Measurements from ENCODE around the gene RACK1. TPM values are rescaled to one million over a fixed set of nuclear protein-coding genes. Genes with fewer than 3 reads are reported as not detected.

RACK1 gene
- total and polyA plus RNA-seq, 3 experiments from 2014 or later, result 1,821 to 2,398 (median 2,341) TPM

GRCh38 chr5:181204113-181204825 lies 39.4 kb downstream of the RACK1 start:
- Histone ChIP-seq H3K27ac (ENCODE audit: low read depth, low read length) (no peak overlapping the region), H3K4me3 (ENCODE audit: low read length) (peak overlapping the region; percentile 69), H3K4me1 (ENCODE audit: insufficient read depth, low read length) (peaks cover 25% of the 10 kb centered on the region), H3K27me3 (ENCODE audit: insufficient read depth, low read length, poor library complexity, severe bottlenecking) (no peaks in the 10 kb centered on the region), H3K9me3 (ENCODE audit: low read length) (no peaks in the 10 kb centered on the region), H3K36me3 (ENCODE audit: insufficient read depth, low read length) (no peaks in the 10 kb centered on the region)
- DNase-seq, result peak in 1 of 5 donors; percentile 29
- Mint-ChIP-seq H3K27me3 (peaks cover 6 to 24% of the 10 kb centered on the region in 2 donors), H3K27ac (peak overlapping the region in 6 of 8 donors; percentile 31 to 88 (median 65)), H3K4me3 (peak overlapping the region; percentile 83 to 95 (median 90)), H3K9me3 (peaks cover 0 to 9% (median 4%) of the 10 kb centered on the region in 5 donors), H3K4me1 (peaks cover 30 to 38% (median 34%) of the 10 kb centered on the region in 3 donors), H3K36me3 (peaks cover 0 to 10% (median 0%) of the 10 kb centered on the region in 3 donors)
- ChIA-PET POLR2A (interaction anchor here (0.6 to 8.4 kb wide), 3 partner anchors 10 to 23 kb away, joined by 3 to 168 read pairs (median 5); no protein-coding TSS in a partner anchor), CTCF (interaction anchor here (1.0 to 14.5 kb wide), 5 partner anchors 12 to 58 kb away, joined by 3 to 164 read pairs (median 4); partner anchors contain the start of gene TRIM52)

GRCh38 chr5:181203777-181204112 lies 40.0 kb downstream of the RACK1 start:
- H3K4me1 ChIP-seq (ENCODE audit: insufficient read depth, low read length), result peaks cover 25% of the 10 kb centered on the region
- H3K4me3 Mint-ChIP-seq, result peak overlapping the region; percentile 83 to 95 (median 90)
- H3K9me3 Mint-ChIP-seq, result peaks cover 0 to 9% (median 4%) of the 10 kb centered on the region in 5 donors
- no peak overlapping the region for H3K27ac ChIP-seq (ENCODE audit: low read depth, low read length)
- peaks cover 6 to 24% of the 10 kb centered on the region in 2 donors for H3K27me3 Mint-ChIP-seq
- H3K4me3 ChIP-seq (ENCODE audit: low read length), result peak overlapping the region; percentile 69
- H3K4me1 Mint-ChIP-seq, result peaks cover 30 to 38% (median 34%) of the 10 kb centered on the region in 3 donors
- DNase-seq, result no peak
- no peaks in the 10 kb centered on the region for H3K27me3 ChIP-seq (ENCODE audit: insufficient read depth, low read length, poor library complexity, severe bottlenecking)
- POLR2A ChIA-PET, result interaction anchor here (1.4 to 8.4 kb wide), 2 partner anchors 11 to 13 kb away, joined by 3 to 168 read pairs; no protein-coding TSS in a partner anchor
- H3K27ac Mint-ChIP-seq, result peak overlapping the region in 5 of 8 donors; percentile 31 to 76 (median 55)
- CTCF ChIA-PET, result interaction anchor here (14.5 kb wide), 1 partner anchor 11 kb away, joined by 164 read pairs; no protein-coding TSS in a partner anchor
- H3K36me3 Mint-ChIP-seq, result peaks cover 0 to 10% (median 0%) of the 10 kb centered on the region in 3 donors
- H3K36me3 ChIP-seq (ENCODE audit: insufficient read depth, low read length), result no peaks in the 10 kb centered on the region
- no peaks in the 10 kb centered on the region for H3K9me3 ChIP-seq (ENCODE audit: low read length)

- peaks cover 6 to 24% of the 10 kb centered on the region in 2 donors for H3K27me3 Mint-ChIP-seq
- peak overlapping the region in 2 of 8 donors; percentile 43 to 55 for H3K27ac Mint-ChIP-seq
- H3K36me3 Mint-ChIP-seq, result peaks cover 0 to 10% (median 0%) of the 10 kb centered on the region in 3 donors
- Histone ChIP-seq H3K4me3 (ENCODE audit: low read length) (no peak overlapping the region), H3K27me3 (ENCODE audit: insufficient read depth, low read length, poor library complexity, severe bottlenecking) (no peaks in the 10 kb centered on the region), H3K4me1 (ENCODE audit: insufficient read depth, low read length) (peaks cover 25% of the 10 kb centered on the region), H3K27ac (ENCODE audit: low read depth, low read length) (no peak overlapping the region), H3K36me3 (ENCODE audit: insufficient read depth, low read length) (no peaks in the 10 kb centered on the region), H3K9me3 (ENCODE audit: low read length) (no peaks in the 10 kb centered on the region)
- peaks cover 28 to 37% (median 33%) of the 10 kb centered on the region in 3 donors for H3K4me1 Mint-ChIP-seq
- ChIA-PET CTCF (interaction anchor here (14.5 kb wide), 1 partner anchor 11 kb away, joined by 164 read pairs; no protein-coding TSS in a partner anchor), POLR2A (interaction anchor here (8.4 kb wide), 1 partner anchor 12 kb away, joined by 168 read pairs; no protein-coding TSS in a partner anchor)
- H3K9me3 Mint-ChIP-seq, result peaks cover 0 to 9% (median 4%) of the 10 kb centered on the region in 5 donors
- no peak for DNase-seq
- H3K4me3 Mint-ChIP-seq, result peak overlapping the region; percentile 49 to 91 (median 89)
These were observed 40.5 kb downstream of the RACK1 start for GRCh38 chr5:181203093-181203711.

GRCh38 chr5:181200816-181201215 lies 42.9 kb downstream of the RACK1 start:
- Histone ChIP-seq H3K36me3 (ENCODE audit: insufficient read depth, low read length) (no peaks in the 10 kb centered on the region), H3K4me1 (ENCODE audit: insufficient read depth, low read length) (peaks cover 11% of the 10 kb centered on the region), H3K4me3 (ENCODE audit: low read length) (no peak overlapping the region), H3K9me3 (ENCODE audit: low read length) (no peaks in the 10 kb centered on the region), H3K27me3 (ENCODE audit: insufficient read depth, low read length, poor library complexity, severe bottlenecking) (no peaks in the 10 kb centered on the region), H3K27ac (ENCODE audit: low read depth, low read length) (no peak overlapping the region)
- no peak for DNase-seq
- Mint-ChIP-seq H3K27me3 (peaks cover 3% of the 10 kb centered on the region in 2 donors), H3K4me3 (peak overlapping the region in 2 of 7 donors; percentile 48 to 76), H3K36me3 (peaks cover 0 to 1% (median 0%) of the 10 kb centered on the region in 3 donors), H3K27ac (peak overlapping the region in 1 of 8 donors; percentile 16), H3K9me3 (no peaks in the 10 kb centered on the region), H3K4me1 (peaks cover 5 to 15% (median 10%) of the 10 kb centered on the region in 3 donors)
- ChIA-PET POLR2A (no interaction called here), CTCF (interaction anchor here (14.5 kb wide), 1 partner anchor 8 kb away, joined by 164 read pairs; no protein-coding TSS in a partner anchor)

- CTCF ChIA-PET, result interaction anchor here (1.3 to 3.5 kb wide), 2 partner anchors 10 to 15 kb away, joined by 4 to 15 read pairs; no protein-coding TSS in a partner anchor
- Histone ChIP-seq H3K36me3 (ENCODE audit: insufficient read depth, low read length) (no peaks in the 10 kb centered on the region), H3K4me3 (ENCODE audit: low read length) (no peak overlapping the region), H3K27me3 (ENCODE audit: insufficient read depth, low read length, poor library complexity, severe bottlenecking) (no peaks in the 10 kb centered on the region), H3K4me1 (ENCODE audit: insufficient read depth, low read length) (peaks cover 7% of the 10 kb centered on the region), H3K27ac (ENCODE audit: low read depth, low read length) (no peak overlapping the region), H3K9me3 (ENCODE audit: low read length) (no peaks in the 10 kb centered on the region)
- peak overlapping the region in 1 of 7 donors; percentile 76 for H3K4me3 Mint-ChIP-seq
- DNase-seq, result no peak
- H3K36me3 Mint-ChIP-seq, result peaks cover 0 to 1% (median 0%) of the 10 kb centered on the region in 3 donors
- H3K9me3 Mint-ChIP-seq, result no peaks in the 10 kb centered on the region
- H3K27me3 Mint-ChIP-seq, result peaks cover 0 to 3% of the 10 kb centered on the region in 2 donors
- H3K27ac Mint-ChIP-seq, result peak overlapping the region in 2 of 8 donors; percentile 16 to 89
- peaks cover 0 to 9% (median 5%) of the 10 kb centered on the region in 3 donors for H3K4me1 Mint-ChIP-seq
- POLR2A ChIA-PET, result no interaction called here
These were observed 43.6 kb downstream of the RACK1 start for GRCh38 chr5:181199881-181200638.

- no peaks in the 10 kb centered on the region for H3K9me3 ChIP-seq (ENCODE audit: low read length)
- no peak overlapping the region for H3K27ac ChIP-seq (ENCODE audit: low read depth, low read length)
- peak overlapping the region in 1 of 7 donors; percentile 26 for H3K4me3 Mint-ChIP-seq
- no peaks in the 10 kb centered on the region for H3K36me3 Mint-ChIP-seq
- ChIA-PET CTCF (interaction anchor here (1.3 to 3.5 kb wide), 3 partner anchors 9 to 14 kb away, joined by 4 to 15 read pairs (median 4); no protein-coding TSS in a partner anchor), POLR2A (no interaction called here)
- H3K27ac Mint-ChIP-seq, result no peak overlapping the region
- H3K27me3 Mint-ChIP-seq, result peaks cover 0 to under 1% of the 10 kb centered on the region in 2 donors
- no peaks in the 10 kb centered on the region for H3K36me3 ChIP-seq (ENCODE audit: insufficient read depth, low read length)
- no peak overlapping the region for H3K4me3 ChIP-seq (ENCODE audit: low read length)
- H3K27me3 ChIP-seq (ENCODE audit: insufficient read depth, low read length, poor library complexity, severe bottlenecking), result no peaks in the 10 kb centered on the region
- no peaks in the 10 kb centered on the region for H3K9me3 Mint-ChIP-seq
- H3K4me1 Mint-ChIP-seq, result peaks cover 0 to 4% (median 3%) of the 10 kb centered on the region in 3 donors
- DNase-seq, result no peak
- peaks cover 6% of the 10 kb centered on the region for H3K4me1 ChIP-seq (ENCODE audit: insufficient read depth, low read length)
These were observed 44.7 kb downstream of the RACK1 start for GRCh38 chr5:181198905-181199519.

GRCh38 chr5:181198106-181198685 lies 45.5 kb downstream of the RACK1 start:
- no peak overlapping the region for H3K27ac Mint-ChIP-seq
- H3K36me3 Mint-ChIP-seq, result no peaks in the 10 kb centered on the region
- no peaks in the 10 kb centered on the region for H3K27me3 ChIP-seq (ENCODE audit: insufficient read depth, low read length, poor library complexity, severe bottlenecking)
- no peak overlapping the region for H3K27ac ChIP-seq (ENCODE audit: low read depth, low read length)
- H3K4me3 Mint-ChIP-seq, result no peak overlapping the region
- ChIA-PET CTCF (interaction anchor here (1.4 to 11.3 kb wide), 3 partner anchors 8 to 13 kb away, joined by 4 to 164 read pairs (median 15); partner anchors contain the start of gene TRIM7), POLR2A (no interaction called here)
- no peaks in the 10 kb centered on the region for H3K9me3 Mint-ChIP-seq
- H3K4me1 Mint-ChIP-seq, result peaks cover 0 to 6% (median 0%) of the 10 kb centered on the region in 3 donors
- no peaks in the 10 kb centered on the region for H3K36me3 ChIP-seq (ENCODE audit: insufficient read depth, low read length)
- H3K4me1 ChIP-seq (ENCODE audit: insufficient read depth, low read length), result no peaks in the 10 kb centered on the region
- DNase-seq, result no peak
- no peaks in the 10 kb centered on the region for H3K9me3 ChIP-seq (ENCODE audit: low read length)
- no peak overlapping the region for H3K4me3 ChIP-seq (ENCODE audit: low read length)
- no peaks in the 10 kb centered on the region for H3K27me3 Mint-ChIP-seq

Measured in CD8-positive, alpha-beta memory T cell (primary cell).